Stimulated activated naive CD4-positive, alpha-beta T cell treated with Interleukin-2 at 50 U/mL for 16 hours (primary cell): ENCODE data around the gene SIRPA.

Source experiments
- DNase-seq: peaks from one replicate; lab custom pipeline; 2025; lab: John Stamatoyannopoulos, UW

Gene SIRPA

DNA sequence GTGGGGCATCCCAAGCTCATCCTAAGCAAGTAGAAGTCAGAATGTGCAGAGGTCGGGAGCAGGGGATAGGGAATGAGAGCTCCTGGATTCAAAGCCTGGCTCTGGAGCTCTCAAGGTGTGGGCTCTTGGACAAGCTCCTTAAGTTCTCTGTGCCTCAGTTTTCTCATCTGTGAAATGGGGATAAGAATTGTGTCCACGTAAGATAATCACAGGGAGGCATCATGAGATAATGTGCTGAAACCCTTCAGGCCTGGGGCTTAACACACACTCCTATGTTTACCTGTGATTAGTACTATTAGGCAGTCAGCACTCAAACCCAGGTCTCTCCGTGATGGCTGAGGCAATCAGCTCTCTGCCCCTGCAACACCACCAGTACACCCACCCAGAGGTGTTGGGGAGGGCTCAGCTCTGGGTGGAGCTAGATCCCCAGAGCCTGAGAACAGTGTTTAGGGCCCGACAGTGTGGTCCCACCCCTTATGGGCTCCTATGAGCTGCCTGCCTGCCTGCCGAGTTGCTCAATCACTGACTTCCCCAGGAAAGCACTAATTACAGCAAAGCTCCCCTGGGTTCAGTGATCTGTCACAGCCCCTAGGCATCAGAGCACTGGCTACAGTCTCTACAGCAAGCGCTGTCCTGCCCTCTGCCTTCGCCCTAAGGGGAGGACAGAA is 6.3 kb upstream of the SIRPA start:
- DNase-seq = no peak

DNA sequence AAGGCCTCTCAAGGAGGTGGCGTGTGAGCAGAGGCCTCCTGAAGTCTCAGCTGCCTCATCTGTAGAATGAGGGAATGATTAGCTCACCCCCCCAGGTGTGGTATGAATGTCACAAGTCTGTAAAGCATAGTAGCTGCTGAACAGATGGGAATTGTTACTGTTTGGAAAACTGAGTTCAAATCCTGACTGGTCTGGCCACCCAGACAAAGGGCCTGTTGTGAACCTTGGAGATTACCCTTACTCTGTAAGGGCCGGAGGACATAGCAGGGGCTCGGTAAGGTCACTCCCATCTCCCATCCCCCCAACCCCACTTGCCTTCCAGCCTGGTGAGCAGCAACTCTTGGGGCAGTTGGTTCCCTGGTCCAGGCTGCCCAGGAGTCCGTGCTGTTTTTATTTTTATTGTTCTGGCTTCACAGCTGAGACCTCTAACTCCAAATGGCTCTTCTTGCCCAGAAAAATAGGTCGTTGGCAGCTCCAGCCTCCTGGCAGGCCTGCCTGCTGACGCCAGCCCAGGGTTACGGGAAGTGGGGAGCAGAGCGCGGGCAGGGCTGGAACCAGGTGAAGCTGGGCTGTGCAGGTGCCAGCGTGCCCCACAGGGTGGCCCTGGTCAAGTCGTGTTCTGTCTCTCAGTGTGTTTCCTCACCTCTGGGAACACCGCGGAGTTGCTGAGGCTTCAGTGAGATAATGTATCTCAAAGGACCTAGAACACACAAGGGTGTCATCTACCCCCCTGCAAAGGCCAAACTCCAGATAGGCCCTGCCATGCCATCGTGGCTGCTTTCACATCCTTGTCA is 4.5 kb upstream of the SIRPA start:
- no peak for DNase-seq

GRCh38 chr20:1891263-1892118 is 3.7 kb upstream of the SIRPA start:
- no peak for DNase-seq

- DNase-seq = no peak
These were observed 3.2 kb upstream of the SIRPA start for GRCh38 chr20:1892119-1892385.

- DNase-seq = no peak
These were observed 1.3 kb upstream of the SIRPA start for GRCh38 chr20:1893721-1894470.

- no peak for DNase-seq
These were observed 696 bp upstream of the SIRPA start for GRCh38 chr20:1894471-1894950.

DNA sequence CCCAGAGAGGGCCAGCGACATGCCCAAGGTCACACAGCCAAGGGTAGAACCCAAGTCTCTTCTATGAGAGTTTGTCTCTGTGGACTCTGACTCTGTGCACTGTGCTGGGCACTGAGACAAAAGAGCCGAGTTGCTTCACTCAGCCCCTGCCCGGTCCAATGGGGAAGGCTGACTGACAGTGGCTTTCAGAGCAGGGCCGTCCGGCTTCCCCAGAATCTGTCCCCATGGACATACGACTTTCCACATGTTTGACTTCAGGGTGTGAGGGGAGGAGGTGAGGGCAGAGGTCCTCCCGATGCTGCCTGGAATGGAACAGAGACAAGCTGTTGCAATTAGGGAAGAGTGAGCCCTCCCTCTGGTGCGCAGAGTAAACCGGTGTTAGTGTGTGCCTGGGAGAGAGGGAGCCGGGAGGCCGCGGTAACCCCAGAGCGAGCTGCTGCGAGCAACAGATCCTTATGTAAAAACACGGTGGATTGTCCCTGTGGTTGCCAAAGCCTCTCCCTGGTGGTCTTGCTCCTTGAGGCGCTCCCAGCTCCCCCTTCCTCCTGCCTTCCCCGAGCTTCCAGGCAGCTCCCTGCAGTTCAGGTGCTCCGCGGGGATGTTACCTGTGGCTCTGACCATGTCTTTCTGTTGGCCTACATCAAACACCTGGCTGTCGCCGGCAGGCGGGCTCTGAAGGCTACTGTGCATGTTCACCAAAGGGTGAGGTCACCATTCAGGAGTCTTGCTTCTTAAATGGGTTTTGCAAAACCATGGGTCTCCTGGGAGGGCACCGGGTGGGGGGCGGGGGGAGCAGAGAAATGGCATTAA is 672 bp downstream of the SIRPA start:
- no peak for DNase-seq

- no peak for DNase-seq
These were observed 1.5 kb downstream of the SIRPA start for GRCh38 chr20:1896484-1897258.

- no peak for DNase-seq
These were observed 2.3 kb downstream of the SIRPA start for GRCh38 chr20:1897541-1897940.

DNA sequence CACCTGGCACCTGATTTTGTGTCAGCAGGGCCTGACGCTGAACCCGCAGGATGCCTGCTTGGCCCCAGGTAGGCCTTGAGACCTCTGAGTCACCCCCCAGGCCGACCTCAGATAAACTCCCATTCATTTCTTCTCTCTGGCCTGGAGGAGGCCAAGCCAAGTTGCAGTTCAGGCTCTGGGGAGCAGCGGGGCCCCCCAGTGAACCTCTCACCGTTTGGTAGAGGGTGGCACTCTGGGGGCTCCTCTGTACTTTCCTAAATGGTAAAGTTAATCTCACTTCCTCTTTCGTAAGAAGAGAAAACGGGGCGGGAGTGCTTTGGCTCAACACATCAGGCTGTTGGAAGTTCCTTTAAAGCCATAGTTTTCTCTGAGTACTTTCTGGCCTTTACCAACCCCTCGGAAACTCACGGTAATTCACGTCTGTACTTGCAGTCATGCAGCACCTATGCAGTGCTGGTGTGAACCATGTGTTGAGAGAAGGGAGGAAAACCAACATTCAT is 2.8 kb downstream of the SIRPA start:
- DNase-seq = no peak

- no peak for DNase-seq
These were observed 3.5 kb downstream of the SIRPA start for GRCh38 chr20:1898482-1899240.

DNA sequence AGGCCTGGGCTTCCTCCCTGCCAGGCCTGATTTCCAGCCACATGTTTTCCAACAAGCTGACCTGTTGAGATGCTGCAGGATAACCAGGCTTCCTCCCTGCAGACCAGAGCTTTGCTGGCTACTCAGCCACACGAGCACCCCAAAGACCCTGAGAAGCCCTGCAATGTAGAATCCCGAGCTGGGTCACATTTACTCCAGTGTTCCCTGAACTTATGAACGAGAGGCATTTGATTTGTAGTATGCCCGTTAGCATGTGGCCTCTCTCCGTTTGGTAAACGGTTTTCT is 4.0 kb downstream of the SIRPA start:
- DNase-seq = no peak

GRCh38 chr20:1900321-1900801 is 5.2 kb downstream of the SIRPA start:
- no peak for DNase-seq

DNA sequence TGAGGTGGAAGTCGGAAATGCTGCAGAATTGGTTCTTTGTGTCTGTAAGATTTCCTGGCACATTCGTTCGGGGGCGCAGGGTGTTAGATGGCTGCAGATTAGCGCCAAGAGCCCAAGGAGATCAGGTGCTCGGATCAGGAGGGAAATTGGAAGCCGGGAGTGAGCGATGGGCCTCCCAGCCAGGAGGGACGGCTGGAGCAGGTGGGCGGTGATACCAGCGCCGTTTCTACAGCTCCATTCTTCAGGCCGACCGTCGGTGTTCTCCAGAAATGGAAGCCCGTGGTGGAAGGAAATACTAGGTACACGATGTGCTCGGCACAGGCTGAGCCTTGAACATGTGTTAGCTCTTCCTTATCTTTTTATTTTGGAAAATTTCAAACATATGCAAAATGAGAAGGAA is 6.5 kb downstream of the SIRPA start:
- DNase-seq = no peak

- DNase-seq = no peak
These were observed 7.0 kb downstream of the SIRPA start for GRCh38 chr20:1902188-1902587.

DNA sequence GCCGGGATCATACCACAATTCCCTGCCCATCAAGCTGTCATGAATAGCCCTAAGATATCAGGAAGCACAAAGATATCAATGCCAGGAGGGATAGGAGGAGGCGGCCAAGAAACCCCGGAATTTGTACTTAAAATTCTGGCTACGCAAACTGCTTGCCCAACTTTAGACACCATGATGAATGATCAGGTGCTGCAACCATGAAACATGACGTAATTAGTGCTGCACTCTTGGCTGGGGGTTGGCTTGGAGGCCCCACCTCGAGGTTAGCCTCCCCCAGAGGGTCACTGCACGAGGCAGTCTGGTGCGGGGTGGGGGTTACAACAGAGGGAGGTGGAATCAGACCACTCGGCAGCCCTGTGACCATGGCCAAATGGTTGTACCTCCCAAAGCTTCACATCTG is 8.9 kb downstream of the SIRPA start:
- no peak for DNase-seq

- no peak for DNase-seq
These were observed 9.8 kb downstream of the SIRPA start for GRCh38 chr20:1905009-1905408.

- DNase-seq = no peak
These were observed 10.5 kb downstream of the SIRPA start for GRCh38 chr20:1905693-1906092.

GRCh38 chr20:1906361-1907051 is 11.3 kb downstream of the SIRPA start:
- no peak for DNase-seq
